Measurements from ENCODE around the gene ARHGAP12.

ARHGAP12 gene

DNA sequence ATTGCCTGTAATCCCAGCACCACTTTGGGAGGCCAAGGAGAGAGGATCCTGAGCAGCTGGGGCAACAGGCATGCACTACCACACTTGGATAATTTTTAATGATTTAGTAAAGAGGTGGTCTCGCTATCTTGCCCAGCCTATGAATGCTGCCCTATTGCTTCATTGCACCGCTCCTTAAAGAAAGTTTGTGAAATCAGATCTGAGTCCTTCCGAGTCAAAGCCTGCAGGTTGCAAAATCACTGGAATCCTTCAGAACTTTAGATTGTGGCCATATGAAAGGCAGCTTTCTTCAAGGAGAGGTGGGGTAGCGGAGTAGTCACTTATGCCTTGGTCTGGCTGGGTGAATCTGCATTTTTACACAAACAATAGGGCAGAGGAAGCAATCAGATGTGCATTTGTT lies 166.3 kb downstream of the ARHGAP12 start:
- DNase-seq (ENCODE audit: low spot score), result no peak

DNA sequence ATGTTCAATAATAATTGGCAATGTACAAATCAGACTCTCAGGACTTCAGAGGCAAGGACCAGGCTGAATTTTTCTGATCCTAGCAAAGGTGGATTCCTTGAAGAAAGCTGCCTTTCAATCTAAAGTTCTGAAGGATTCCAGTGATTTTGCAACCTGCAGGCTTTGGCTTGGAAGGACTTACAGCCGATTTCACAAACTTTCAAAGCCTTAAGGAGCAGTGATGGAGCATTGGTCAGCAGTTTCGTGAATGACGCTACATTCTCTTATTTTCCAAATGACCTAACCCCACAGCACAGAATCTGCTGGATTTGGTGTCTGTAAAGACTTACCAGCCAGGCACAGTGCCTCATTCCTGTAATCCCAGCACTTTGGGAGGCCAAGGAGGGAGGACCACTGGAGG lies 167.5 kb downstream of the ARHGAP12 start:
- no peak for DNase-seq (ENCODE audit: low spot score)

DNA sequence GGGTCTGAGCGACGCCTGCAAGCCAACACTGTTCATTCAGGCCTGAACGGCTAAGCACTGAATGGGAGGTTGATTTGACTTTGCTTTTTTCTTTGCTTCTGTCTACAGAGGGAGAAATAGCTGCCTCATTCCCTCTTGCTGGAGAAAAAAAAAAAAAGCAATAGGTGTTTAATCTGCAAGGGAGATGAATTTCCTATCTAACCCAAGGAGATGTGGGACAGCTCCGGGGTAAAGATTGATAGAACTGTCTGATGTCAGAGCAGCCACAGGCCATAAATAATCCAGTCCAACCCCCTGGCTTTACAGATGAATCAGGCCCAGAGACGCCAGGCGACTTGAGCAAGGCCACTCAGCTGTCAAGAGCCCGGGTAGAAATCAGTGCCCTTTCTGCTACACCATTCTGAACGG lies 168.0 kb downstream of the ARHGAP12 start:
- DNase-seq (ENCODE audit: low spot score), result no peak

DNA sequence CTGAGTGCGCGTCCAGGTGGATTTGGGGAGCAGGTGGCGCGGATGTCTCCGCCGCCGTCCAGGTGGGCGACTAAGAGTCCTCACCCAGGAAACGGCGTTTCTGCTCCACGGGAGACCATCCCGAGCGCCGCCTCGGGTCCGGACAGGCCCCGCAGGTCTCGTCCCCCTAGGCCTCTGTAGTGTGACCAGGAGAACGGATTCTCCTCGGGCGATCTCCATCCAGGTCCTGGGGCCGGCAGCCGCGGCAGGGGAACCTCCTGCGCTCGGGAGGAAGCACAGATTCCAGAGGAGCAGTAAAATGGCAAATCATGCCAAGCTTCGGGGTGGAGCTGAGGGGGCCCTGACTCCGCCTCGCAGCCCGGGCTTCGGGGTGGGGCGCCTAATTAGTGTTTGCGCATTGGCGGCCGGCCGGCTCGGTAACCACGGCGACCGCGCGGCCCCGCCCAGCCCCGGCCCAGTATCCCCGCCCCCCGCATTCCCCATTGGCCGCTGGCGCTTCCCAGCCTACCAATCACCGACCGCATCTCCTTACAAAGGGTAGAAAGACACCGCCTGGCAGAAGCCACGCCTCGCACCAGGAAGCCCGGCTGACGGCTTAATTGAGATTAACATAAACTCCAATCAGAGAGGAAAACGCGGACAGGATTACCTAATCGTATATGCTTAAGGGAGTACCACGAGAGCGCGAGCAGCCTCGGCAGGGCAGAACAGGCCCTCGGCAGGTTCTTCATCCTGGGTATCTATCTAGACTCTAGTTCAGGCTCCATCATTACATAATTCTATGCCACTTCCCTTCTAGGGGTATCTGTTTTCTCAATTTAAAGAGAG lies 168.6 kb downstream of the ARHGAP12 start:
- peak; percentile 95 for DNase-seq (ENCODE audit: low spot score)

DNA sequence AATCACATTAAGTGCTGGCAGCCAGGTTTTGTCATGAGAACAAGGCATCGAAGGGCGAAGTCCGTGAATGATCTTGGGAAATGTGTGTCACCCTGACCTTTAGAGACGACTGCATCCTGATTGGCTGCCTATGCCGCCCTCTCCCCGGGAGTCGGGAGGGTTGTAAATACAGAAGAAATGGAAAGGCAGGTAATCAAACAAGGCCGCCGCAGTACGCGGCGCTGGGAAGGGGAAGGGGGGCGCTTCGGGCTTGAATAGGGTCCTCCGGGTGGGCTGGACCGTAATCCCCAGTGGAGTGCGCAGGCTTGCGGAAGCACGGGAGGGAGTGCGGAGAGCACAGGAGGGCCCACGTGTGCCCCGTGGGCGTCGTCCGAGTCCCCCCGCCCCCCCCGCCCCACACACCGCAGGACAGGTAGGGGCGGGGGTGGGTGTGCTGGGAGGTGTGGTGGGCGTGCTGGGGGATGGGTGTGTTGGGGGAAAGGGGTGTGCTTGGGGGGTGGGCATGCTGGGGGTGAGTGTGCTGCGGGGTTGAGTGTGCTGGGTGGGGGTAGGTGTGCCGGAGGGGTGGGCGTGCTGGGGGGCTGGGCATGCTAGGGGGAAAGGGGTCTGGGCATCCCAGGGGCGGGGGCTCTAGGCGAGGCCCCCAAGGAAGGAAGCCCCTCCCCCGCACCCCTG lies 169.4 kb downstream of the ARHGAP12 start:
- peak; percentile 85 for DNase-seq (ENCODE audit: low spot score)

DNA sequence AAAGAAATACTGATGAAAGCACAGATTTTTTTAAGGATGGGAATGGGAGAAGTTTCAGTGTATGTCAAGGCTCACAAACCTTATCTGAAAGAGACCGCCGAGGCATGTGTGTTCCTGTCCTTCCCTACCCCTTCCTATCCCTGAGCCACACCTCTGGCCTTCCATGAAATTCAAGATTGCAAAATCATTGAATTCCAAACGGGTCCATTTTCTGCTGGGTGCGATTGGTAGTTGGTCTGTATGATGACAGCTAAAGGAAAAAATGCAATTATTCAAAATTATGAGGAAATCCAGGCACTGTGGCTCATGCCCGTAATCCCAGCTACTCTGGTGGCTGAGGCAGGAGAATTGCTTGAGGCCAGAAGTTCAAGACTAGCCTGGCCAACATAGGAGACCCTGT lies 170.1 kb downstream of the ARHGAP12 start:
- no peak for DNase-seq (ENCODE audit: low spot score)

DNA sequence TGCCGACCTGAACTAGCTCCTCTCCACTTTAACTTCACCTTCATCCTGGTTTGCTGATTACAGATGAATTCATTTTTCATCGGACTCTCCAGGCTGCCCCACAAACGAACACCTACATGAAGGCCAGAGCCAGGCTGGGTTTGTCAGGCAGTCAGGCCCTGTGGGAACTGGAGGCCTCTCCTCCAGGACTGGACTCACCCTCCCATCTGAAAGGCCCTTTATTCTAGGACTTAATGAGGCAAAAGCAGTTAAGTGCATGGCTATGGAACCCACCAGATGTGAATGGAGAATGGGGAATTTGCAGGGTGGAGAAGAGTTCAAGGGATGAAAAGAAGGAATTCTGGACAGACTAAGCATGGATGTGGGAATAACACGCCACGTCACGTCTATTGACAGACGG lies 170.8 kb downstream of the ARHGAP12 start:
- DNase-seq (ENCODE audit: low spot score), result no peak

DNA sequence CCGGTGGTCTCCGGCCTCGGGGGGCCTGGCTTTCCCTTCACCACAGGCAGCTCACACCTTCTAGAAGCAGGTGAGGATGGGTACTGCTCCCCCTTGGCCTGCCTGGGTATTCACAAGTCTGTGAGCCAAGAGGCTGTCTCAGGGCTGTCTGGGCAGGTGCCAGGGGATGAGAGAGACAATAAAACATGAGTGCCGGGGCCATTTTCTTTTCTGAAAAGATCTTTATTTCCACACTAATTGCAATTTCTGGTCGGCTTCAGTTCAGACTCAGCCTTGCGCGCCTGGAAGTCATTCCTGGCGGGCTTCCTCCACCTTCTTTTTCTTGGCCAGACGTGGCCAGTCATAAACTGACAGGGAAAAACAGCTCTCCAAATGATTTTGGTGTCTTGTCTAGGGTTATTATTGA lies 171.2 kb downstream of the ARHGAP12 start:
- DNase-seq (ENCODE audit: low spot score), result no peak

DNA sequence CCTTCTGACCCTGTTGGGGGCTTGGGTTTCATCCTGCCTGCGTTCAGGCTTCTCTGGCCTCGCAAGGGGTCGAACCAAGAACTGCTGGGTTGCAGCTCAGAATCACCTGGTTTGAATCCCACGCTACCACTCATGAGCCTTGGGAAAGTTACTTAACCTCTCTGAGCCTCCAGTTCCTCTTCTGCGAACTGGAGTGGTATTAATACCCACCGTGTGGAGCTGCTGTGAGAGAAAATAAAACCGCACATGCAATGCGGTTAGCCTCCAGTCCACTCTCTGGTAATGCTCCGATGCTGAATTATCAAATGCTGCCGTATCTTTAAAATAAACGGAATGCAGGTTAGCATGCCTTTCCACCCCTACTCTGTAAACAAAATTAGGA lies 171.9 kb downstream of the ARHGAP12 start:
- DNase-seq (ENCODE audit: low spot score), result no peak

DNA sequence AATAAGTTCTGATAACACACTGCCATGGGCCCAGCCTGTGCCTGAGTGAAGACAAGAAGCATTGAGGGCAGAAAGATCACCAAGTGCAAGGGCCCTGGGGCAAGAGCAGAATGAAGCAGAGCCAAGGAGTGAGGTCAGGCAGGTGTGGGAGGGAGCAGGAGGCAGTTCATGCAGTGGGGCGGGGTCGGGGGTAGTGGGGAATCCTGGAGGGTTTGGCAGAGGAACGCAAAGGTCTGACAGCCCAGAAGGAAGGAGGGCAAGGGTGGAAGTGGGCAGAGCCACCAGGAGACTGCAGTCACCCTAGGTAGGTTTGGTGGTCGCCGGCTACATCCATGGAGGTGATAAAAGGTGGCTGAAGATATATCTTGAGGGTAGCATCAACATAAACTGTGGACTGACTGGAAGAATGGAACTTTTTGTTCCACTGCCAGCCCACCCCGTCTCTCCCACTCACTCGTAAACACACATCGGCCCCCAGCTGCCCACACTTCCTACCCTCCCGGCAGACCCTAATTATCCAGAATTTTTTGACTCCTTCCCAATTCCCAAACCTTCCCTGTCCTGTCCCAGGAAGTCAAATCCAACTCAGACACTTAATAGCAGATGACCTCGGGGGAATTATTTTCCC lies 172.4 kb downstream of the ARHGAP12 start:
- DNase-seq (ENCODE audit: low spot score), result no peak
